Measurements from ENCODE around the gene COL24A1. TPM values are rescaled to one million over a fixed set of nuclear protein-coding genes. Genes with fewer than 3 reads are reported as not detected.
A peak's percentile ranks its signal among the peaks of the same experiment; 100 is the strongest.
"Not testable (repeated sequence)": the region's sequence is repeated elsewhere in the genome, so short reads cannot be mapped to it uniquely, and the experiment has no call there.

Gene COL24A1
- total and polyA plus RNA-seq, 2 experiments from 2014 or later, result 0.22 to 0.23 TPM

DNA sequence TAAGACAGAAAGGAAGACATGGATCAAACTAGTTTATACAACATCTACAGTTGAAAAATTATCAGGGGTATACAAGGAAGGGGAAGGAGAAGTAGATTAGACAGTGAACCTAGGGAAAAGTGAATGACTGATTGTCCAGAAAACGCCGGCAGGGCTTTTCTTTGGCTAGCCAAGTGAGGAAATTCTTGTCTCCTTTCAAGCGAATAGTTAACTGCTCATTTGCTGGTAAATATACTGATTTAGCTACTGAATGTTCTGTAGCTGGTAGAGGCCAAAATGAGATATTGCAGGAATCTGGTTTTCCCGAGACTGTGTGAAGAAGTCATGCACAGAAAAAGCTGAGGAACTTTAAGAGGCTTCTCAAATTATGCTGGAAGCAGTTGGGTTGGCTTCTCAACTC, 319.8 kb downstream of the COL24A1 start:
- H3K9me3 ChIP-seq (ENCODE audit: low read depth), result no peaks in the 10 kb centered on the region
- H3K79me2 ChIP-seq (ENCODE audit: insufficient read depth), result no peaks in the 10 kb centered on the region
- no peak overlapping the region for H3K27ac ChIP-seq
- H2AFZ ChIP-seq, result peak overlapping the region; percentile 30
- no peaks in the 10 kb centered on the region for H3K36me3 ChIP-seq (ENCODE audit: low read depth)
- H3K9me2 ChIP-seq (ENCODE audit: insufficient read depth), result no peaks in the 10 kb centered on the region
- no peaks in the 10 kb centered on the region for H3K4me1 ChIP-seq (ENCODE audit: insufficient read depth)
- no peaks in the 10 kb centered on the region for H3F3A ChIP-seq (ENCODE audit: insufficient read depth)
- no peak overlapping the region for H3K9ac ChIP-seq
- H4K20me1 ChIP-seq (ENCODE audit: insufficient read depth), result no peaks in the 10 kb centered on the region
- H3K27me3 ChIP-seq (replicated peaks; ENCODE audit: insufficient read depth), result no peaks in the 10 kb centered on the region
- in situ Hi-C loops (cut with MboI), result no loop called here
- no peak overlapping the region for H3K4me3 ChIP-seq
- WGBS, 2 experiments (ENCODE audit: low coverage in 1 of 2, low lambda C conversion rate in 2 of 2, missing lambda C conversion rate in 2 of 2), result 26 to 35% methylated on average over 4 of the region's 4 CpGs
- no peak overlapping the region for H3K4me2 ChIP-seq (ENCODE audit: unreplicated experiment)
- TF ChIP-seq EZH2 (IDR thresholded peaks at IDR 0.05; ENCODE audit: insufficient read depth, poor library complexity, severe bottlenecking), result no peak
- TF ChIP-seq EZH2phosphoT487 (IDR thresholded peaks at IDR 0.05; ENCODE audit: insufficient read depth, low read depth), result no peak
- DNase-seq, result no peak

DNA sequence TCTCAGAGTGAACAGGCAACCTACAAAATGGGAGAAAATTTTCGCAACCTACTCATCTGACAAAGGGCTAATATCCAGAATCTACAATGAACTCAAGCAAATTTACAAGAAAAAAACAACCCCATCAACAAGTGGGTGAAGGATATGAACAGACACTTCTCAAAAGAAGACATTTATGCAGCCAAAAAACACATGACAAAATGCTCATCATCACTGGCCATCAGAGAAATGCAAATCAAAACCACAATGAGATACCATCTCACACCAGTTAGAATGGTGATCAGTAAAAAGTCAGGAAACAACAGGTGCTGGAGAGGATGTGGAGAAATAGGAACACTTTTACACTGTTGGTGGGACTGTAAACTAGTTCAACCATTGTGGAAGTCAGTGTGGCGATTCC, 323.4 kb downstream of the COL24A1 start:
- DNase-seq; H3K9me2 ChIP-seq (ENCODE audit: insufficient read depth); in situ Hi-C loops (cut with MboI); H3K4me1 ChIP-seq (ENCODE audit: insufficient read depth); H3K4me2 ChIP-seq (ENCODE audit: unreplicated experiment); H4K20me1 ChIP-seq (ENCODE audit: insufficient read depth); H3K27me3 ChIP-seq (replicated peaks; ENCODE audit: insufficient read depth); H3K36me3 ChIP-seq (ENCODE audit: low read depth); H3K9ac ChIP-seq; H3K9me3 ChIP-seq (ENCODE audit: low read depth); H3K27ac ChIP-seq; H3K79me2 ChIP-seq (ENCODE audit: insufficient read depth); H2AFZ ChIP-seq; H3F3A ChIP-seq (ENCODE audit: insufficient read depth); H3K4me3 ChIP-seq: not testable (repeated sequence)
- 53 to 63% methylated on average over 2 of the region's 2 CpGs for WGBS, 2 experiments (ENCODE audit: low coverage in 1 of 2, low lambda C conversion rate in 2 of 2, missing lambda C conversion rate in 2 of 2)

DNA sequence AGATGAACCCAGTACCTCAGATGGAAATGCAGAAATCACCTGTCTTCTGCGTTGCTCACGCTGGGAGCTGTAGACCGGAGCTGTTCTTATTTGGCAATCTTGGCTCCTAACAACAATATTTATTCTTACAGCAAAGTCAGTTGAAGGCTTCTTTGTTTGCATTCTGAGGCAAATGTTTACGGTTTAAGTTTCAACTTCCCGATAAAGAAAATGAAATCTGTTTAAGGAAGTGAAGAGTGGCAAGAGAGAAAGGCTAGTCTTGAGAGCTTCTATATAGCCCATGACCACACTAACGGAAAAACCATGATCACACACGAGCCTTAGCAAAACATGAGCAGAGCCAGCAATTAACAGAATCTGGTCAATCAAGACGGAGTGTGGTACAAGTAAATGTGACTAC, 325.7 kb downstream of the COL24A1 start:
- Histone ChIP-seq H3K4me1 (ENCODE audit: insufficient read depth) (no peaks in the 10 kb centered on the region), H3K9me3 (ENCODE audit: low read depth) (no peaks in the 10 kb centered on the region), H3K27me3 (replicated peaks; ENCODE audit: insufficient read depth) (no peaks in the 10 kb centered on the region), H3K4me3 (no peak overlapping the region), H3K9ac (no peak overlapping the region), H4K20me1 (ENCODE audit: insufficient read depth) (no peaks in the 10 kb centered on the region), H3K9me2 (ENCODE audit: insufficient read depth) (no peaks in the 10 kb centered on the region), H3F3A (ENCODE audit: insufficient read depth) (no peaks in the 10 kb centered on the region), H3K36me3 (ENCODE audit: low read depth) (no peaks in the 10 kb centered on the region), H3K4me2 (ENCODE audit: unreplicated experiment) (no peak overlapping the region), H3K27ac (no peak overlapping the region), H3K79me2 (ENCODE audit: insufficient read depth) (no peaks in the 10 kb centered on the region), H2AFZ (no peak overlapping the region)
- DNase-seq, result no peak
- in situ Hi-C loops (cut with MboI), result no loop called here
- WGBS, 2 experiments (ENCODE audit: low coverage in 1 of 2, low lambda C conversion rate in 2 of 2, missing lambda C conversion rate in 2 of 2), result 81 to 84% methylated on average over 8 of the region's 8 CpGs
- TF ChIP-seq EZH2phosphoT487 (IDR thresholded peaks at IDR 0.05; ENCODE audit: insufficient read depth, low read depth) (no peak), EZH2 (IDR thresholded peaks at IDR 0.05; ENCODE audit: insufficient read depth, poor library complexity, severe bottlenecking) (no peak)

DNA sequence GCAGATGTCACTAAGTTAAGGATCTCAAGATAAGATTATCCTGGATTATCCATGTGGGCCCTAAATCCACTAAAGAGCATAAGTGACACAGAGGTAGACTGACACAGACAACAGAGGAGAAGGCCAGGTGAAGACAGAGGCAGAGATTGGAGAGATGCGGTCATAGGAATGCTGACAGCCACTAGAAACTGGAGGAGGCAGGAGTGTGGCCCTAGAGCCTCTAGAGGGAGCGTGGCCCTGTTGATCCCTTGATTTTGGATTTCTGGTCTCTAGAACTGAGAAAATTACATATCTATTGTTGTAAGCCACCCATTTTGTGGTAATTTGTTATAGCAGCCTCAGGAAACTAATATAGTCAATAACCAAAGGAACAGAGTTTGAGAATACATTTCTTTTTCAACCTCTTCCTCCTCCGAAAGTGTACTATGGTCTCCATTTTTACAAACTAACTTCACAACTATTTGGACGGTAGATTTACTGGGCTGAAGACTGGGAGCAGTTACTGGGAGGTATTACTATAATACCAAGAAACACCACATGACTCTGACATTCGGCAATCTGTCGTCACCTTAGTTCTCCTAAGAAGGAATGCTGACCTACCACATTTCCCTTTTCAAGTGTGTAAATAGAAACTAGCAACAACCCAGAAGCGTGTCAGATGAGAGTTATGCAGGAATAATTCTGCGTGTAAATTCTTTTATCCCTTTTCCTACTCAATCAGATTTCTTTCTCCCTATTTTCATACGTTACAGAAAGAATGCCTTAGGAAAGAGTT, 332.3 kb downstream of the COL24A1 start:
- Histone ChIP-seq H3F3A (ENCODE audit: insufficient read depth) (no peaks in the 10 kb centered on the region), H3K27ac (no peak overlapping the region), H3K27me3 (replicated peaks; ENCODE audit: insufficient read depth) (no peaks in the 10 kb centered on the region), H3K9me2 (ENCODE audit: insufficient read depth) (no peaks in the 10 kb centered on the region), H3K4me3 (no peak overlapping the region), H2AFZ (no peak overlapping the region), H4K20me1 (ENCODE audit: insufficient read depth) (no peaks in the 10 kb centered on the region), H3K4me1 (ENCODE audit: insufficient read depth) (no peaks in the 10 kb centered on the region), H3K36me3 (ENCODE audit: low read depth) (no peaks in the 10 kb centered on the region), H3K9me3 (ENCODE audit: low read depth) (no peaks in the 10 kb centered on the region), H3K79me2 (ENCODE audit: insufficient read depth) (no peaks in the 10 kb centered on the region), H3K4me2 (ENCODE audit: unreplicated experiment) (no peak overlapping the region), H3K9ac (no peak overlapping the region)
- no peak for DNase-seq
- 86 to 88% methylated on average over 9 of the region's 9 CpGs for WGBS, 2 experiments (ENCODE audit: low coverage in 1 of 2, low lambda C conversion rate in 2 of 2, missing lambda C conversion rate in 2 of 2)
- TF ChIP-seq EZH2phosphoT487 (IDR thresholded peaks at IDR 0.05; ENCODE audit: insufficient read depth, low read depth) (no peak), EZH2 (IDR thresholded peaks at IDR 0.05; ENCODE audit: insufficient read depth, poor library complexity, severe bottlenecking) (no peak)
- in situ Hi-C loops (cut with MboI), result no loop called here

DNA sequence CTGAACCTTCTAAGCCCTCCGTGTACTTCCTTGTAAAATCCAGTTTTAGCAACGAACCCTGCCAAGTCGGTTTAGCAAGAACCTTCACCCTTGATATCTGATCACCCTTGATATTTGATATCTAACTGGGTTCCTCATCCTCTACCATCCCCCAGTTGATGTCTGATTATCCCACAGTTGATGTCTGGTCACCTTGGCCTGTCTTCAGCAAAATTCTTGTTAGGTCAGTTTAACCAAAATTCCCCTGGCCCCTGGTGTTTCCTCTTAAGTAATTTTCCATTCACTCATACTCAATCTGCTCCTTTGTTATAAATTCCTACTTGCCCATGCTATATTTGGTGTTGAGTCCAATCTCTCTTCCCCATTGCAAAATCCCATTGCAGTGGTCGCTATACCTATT, 333.9 kb downstream of the COL24A1 start:
- Histone ChIP-seq H3K9me3 (ENCODE audit: low read depth) (no peaks in the 10 kb centered on the region), H3F3A (ENCODE audit: insufficient read depth) (peaks cover 15% of the 10 kb centered on the region), H3K79me2 (ENCODE audit: insufficient read depth) (no peaks in the 10 kb centered on the region), H3K9ac (no peak overlapping the region), H4K20me1 (ENCODE audit: insufficient read depth) (no peaks in the 10 kb centered on the region), H3K4me3 (no peak overlapping the region), H3K9me2 (ENCODE audit: insufficient read depth) (no peaks in the 10 kb centered on the region), H3K4me2 (ENCODE audit: unreplicated experiment) (no peak overlapping the region), H3K27me3 (replicated peaks; ENCODE audit: insufficient read depth) (no peaks in the 10 kb centered on the region), H3K4me1 (ENCODE audit: insufficient read depth) (peaks cover 15% of the 10 kb centered on the region), H3K36me3 (ENCODE audit: low read depth) (no peaks in the 10 kb centered on the region), H3K27ac (no peak overlapping the region), H2AFZ (no peak overlapping the region)
- WGBS, 2 experiments (ENCODE audit: low coverage in 1 of 2, low lambda C conversion rate in 2 of 2, missing lambda C conversion rate in 2 of 2), result 82 to 84% methylated on average over 4 of the region's 4 CpGs
- TF ChIP-seq EZH2 (IDR thresholded peaks at IDR 0.05; ENCODE audit: insufficient read depth, poor library complexity, severe bottlenecking), result no peak
- TF ChIP-seq EZH2phosphoT487 (IDR thresholded peaks at IDR 0.05; ENCODE audit: insufficient read depth, low read depth), result no peak
- no peak for DNase-seq
- in situ Hi-C loops (cut with MboI), result no loop called here
